DMS 273 (cell line): Measurements from ENCODE around the gene PDK2.

Experiments used
- DNase-seq: peaks from one replicate; lab custom pipeline; 2025; ENCODE audit not compliant: unreplicated experiment; lab: John Stamatoyannopoulos, UW

PDK2 gene

DNA sequence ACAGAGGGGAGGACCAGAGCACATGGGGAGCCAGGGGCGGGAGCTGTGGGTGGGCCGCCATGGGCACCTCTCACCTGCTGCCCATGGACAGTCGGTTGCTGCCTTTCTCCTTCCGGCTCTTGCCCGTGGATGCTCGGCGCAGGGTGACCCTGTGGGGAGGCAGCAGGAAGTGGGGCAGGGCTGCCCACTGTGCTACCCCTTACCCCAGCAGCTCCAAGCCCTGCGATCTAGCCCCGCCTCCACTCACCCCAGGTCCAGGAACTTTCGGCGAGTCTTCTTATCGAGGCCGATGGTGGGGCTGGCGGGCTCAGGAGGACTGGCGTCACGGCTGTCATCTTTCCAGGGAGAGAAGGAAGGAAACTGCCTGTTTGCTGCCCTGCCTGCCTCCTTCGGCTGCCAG lies 20.6 kb downstream of the PDK2 start:
- DNase-seq = no peak

DNA sequence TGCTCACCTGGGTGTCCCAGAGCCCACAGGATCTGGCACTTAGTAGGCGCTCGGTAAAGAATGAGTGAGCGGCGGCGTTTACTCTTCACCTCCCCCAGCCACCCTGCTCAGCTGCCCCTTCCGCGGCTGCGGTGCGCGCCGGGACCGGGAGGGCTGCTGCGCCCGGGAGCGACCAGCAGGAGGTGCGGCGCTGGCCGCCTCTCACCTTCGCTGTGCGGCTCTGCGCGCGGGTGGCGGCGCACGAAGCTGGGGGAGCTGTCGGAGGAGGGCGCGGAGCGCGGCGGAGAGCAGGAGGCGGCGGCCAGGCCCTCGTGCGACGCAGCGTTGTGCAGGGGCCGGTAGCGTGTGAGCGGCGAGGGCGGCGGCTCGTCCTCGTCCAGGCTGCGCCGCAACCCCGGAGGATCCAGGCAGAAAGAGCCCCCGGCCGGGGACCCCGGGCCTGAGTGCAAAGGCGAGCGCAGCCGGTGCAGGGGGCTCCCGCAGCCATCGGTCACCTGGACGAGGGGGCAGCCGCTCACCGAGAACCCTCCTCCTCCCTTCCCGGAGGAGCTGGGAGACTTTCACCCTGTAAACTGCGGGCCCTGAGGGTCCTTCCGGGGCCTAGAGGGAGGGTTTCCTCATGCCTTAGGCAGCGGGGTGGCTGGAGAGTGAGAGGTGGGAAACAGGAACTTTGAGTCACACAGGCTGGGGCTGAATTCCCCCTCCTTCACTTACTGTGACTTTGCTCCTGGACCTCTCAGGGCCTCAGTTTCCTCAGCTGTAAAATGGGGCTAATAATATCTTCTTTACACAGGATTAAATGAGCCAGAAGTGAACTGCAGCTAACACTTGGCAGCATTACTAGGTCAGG lies 22.3 kb downstream of the PDK2 start:
- DNase-seq = peak; percentile 72

DNA sequence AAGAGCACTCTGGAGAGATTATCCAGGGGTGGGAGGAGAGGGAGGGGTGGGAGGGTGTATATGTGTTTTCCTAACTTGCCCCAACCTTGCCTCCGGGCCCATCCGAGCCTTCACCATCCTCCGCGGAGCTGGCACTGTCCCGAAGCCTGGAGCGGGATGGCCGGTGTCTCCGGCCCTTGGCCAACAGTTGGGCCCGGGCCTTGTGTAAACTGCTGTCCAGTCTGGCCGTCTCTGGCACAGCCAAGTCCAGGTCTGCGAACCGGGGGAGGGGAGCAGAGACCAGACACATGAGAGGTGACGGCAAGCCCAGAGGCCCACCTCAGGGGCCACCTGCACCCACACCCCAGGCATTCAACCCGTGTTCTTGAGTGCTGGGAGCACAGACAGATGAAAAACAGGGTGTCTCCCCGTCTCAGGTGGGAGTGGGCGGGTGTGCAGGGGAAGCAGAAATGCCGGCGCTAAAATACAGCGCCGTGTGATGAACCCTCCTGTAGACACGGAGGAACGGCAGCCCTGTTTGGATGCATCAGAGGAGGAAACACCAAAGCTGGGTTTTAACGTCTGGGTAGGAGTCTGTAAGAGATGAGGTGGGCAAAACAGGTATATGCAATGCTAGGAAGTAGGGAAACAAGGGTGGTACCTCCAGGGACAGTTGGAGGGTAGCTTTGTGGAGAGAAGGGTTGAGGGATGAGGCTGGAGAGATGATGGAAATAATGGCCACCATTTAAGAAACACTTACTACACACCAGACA lies 23.1 kb downstream of the PDK2 start:
- no peak for DNase-seq

DNA sequence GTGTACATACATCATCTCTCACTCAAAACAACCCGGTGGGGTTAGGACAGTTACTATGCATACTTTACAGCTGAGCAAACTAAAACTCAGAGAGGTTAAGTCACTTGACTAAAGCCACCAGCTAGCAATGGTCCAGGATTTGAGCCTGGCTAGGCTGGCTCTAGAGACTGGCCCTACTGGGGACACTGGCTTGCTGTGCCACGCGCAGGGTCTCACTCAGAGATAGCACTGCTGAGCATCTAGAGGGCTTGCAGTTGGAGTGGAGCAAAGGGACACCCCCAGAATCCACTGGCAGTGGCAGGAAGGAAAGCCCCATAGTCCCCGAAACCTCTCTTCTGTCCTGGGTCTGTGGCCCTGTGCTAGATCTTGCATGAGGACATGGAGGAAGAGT lies 23.7 kb downstream of the PDK2 start:
- DNase-seq = no peak

DNA sequence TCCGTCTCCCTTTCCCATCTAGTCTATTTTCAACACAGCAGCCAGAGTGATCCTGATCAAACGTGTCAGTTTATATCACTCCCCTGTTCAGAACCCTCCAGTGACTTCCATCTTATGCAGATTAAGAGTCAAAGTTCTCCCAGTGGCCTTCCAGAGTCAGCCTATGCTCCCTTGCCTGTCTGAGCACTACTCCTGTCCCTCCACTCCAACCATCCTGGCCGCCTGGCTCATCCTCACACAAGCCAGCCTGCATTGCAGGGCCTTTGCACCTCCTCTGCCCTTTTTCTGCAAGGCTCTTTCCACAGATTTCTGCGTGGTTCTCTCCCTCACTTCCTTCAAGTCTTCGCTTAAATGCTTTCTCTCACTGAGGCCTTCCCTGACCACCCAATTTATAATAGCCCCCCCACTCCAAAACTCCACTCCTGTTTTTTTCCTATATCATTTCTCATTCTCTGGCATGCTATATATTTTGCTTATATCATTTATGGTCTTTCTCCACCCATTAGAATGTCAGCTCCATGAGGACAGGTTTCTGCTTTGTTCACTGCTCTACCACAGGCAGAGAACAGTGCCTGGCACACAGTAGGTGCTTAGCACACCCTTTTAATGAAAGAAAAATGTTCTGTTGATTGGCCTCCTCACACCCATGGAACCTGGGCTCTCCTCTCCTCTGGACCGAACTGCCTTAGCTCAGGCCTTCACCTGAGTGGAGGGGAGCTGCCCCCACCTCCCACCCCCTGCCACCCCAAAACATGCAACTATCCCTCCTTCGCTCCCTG lies 25.5 kb downstream of the PDK2 start:
- DNase-seq = no peak

DNA sequence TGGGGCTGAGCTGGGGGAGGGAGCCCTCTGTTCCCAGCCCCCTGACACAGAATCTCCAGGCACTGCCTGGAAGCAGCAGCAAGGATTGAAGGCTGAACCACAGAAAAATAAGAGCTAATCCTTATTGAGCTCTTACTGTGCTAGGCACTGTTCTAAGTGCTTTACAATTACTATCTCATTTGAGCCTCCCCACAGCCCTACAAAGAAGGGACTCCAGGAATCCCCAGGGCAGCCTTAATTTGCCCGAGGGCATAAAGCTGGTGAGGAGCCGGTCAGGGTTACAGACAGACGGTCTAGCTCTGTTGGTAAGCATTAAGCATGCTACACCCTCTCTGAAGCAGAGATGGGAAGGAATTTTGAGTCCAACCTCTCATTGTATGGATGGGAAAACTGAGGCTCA lies 27.8 kb downstream of the PDK2 start:
- no peak for DNase-seq

DNA sequence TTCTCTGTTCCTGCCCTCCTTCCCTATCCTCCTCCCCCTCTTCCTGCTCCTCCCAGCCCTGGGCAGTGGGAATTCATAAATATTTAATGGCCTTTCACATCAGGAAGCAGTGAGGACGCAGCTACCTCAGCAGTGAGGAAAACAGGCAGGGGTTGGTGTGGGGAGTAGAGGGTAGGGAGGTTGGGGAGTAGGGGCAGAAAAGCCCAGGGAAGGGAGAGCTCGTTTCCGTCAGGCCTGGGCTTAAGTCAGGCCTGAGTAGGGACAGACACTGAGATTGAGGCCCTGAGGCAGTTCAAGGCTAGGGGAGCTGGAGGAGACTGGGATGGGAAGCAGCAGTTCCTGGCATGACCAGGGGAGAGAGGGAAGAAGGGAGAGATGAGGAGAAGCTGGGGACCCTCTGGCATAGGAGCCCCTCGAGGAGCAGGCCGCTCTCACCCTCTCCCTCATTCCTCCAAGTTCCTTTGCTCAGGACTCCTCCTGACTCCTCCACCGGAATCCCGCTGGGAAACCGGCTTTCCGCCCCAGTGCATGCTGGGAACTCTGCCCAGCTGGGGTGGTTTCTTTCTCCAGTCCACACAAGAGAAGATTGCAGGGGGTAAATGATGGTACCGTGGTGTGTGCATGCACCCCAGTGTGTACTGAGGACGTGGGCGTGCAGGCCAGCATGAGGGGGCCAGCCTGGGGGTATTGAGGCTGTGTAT lies 28.6 kb downstream of the PDK2 start:
- peak; percentile 53 for DNase-seq

DNA sequence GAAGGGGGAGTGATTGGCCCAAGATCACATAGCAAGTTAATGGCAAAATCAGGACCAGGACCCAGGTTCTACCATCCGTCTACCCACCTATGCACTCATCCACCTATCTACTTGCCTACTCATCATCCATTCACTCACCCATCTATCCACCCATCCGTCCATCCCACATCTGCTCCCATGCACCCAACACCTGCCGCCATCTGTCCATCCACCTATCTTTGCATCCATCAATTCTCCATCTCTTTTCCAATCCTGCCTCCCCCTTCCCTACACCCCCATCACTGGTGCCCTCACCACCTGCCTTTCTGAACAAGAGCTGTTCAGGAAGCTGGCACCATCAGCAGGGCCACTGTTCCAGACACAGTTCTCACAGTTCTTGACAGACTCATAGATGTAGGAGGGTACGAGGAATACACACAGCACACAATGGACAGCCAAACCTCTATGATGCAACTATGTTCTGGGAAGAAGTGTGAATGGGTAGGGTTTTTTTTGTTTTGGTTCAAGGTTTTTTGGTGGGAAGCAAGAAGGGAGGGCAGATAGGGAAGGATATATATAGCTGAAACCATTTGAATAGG lies 30.4 kb downstream of the PDK2 start:
- no peak for DNase-seq

DNA sequence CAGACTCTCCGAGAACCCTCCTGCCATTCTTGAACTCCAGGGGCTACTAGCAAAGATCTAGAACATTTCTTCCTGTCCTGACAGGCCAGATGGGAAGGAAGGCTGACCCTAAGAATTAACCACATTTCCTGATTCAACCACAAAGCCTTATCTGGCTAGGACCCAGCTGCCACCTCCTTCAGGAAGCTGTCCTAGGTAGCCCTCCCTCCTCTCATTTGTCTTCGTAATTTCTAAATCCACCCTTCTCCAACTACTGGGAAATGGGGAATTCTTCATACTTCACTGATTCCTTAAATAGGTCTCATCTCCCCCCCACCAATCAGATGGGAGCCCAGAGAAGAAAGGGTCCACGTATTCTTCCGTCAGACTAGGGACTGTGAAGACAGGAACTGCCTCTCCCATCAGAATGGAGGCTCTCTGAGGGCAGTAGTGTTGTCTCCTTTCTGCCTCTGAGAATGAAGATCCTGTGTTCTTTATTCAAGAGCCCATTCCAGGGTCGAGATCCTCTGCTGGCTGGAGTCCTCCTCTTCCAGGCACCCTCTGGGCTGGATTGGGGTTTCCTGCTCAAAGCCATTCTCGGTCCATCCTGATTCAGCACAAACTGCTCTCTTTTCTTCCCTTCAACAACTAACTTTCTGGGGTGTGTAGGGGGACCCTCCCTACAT lies 32.7 kb downstream of the PDK2 start:
- no peak for DNase-seq

DNA sequence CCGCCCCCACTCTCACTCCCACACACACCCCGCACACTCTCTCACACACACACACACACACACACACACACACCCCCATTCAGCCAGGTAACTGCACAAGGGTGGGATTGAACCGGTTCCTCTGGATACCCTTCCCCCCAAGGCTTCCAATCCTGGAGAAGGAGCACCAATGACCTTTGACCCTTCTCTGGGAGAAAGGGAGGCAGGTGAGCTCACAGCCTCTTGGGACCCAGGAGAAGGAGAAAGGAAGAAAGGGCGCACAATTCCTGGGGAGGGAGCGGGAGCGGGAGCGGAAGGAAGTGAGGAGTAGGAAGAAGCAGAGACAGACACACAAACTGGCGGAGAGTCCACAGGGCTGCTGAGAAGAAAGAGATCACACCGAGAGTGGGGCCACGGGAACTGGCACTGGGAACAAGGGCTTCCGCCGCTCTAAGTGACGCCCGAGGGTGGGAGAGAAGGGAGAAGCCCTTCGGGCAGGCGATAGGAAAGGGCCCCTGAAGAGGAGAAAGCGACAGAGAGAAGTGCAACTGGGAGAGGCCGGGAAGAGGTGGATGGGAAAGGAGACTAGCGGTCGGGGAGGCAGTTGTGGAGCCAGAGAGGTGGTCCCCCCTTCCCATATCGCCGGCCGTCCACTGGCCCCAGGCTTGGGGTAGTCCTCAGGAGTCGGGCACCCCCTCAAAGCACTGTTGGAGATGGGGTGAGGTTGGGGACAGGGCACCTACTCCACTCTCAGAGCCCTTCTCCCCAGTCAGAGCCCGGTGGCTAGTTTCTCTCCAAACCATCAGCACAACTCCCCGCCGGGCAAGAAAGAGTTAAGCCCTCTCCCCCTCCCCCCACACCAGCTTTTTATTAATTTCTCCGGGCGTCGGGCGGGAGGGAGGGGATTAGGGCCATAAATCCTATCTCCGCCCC lies 33.5 kb downstream of the PDK2 start:
- DNase-seq = no peak

DNA sequence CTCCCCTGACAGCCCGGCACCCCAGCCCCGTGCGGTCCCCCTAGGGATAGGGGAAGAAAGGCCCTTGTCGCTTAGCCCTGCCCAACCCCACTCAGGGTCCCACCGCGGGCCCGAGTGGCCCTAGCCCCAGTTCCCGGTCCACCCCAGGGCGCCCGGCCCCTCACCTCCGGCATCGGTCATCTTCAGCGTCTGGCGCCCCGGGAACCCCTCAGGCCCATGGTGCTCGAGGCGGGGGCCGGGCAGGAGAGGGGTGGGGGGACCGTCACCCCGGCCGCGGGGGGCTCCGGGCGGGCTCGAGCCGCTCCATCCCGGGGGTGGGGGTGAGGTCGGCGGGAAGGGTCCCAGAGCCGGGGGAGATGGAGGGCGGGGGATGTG lies 34.2 kb downstream of the PDK2 start:
- DNase-seq = no peak

DNA sequence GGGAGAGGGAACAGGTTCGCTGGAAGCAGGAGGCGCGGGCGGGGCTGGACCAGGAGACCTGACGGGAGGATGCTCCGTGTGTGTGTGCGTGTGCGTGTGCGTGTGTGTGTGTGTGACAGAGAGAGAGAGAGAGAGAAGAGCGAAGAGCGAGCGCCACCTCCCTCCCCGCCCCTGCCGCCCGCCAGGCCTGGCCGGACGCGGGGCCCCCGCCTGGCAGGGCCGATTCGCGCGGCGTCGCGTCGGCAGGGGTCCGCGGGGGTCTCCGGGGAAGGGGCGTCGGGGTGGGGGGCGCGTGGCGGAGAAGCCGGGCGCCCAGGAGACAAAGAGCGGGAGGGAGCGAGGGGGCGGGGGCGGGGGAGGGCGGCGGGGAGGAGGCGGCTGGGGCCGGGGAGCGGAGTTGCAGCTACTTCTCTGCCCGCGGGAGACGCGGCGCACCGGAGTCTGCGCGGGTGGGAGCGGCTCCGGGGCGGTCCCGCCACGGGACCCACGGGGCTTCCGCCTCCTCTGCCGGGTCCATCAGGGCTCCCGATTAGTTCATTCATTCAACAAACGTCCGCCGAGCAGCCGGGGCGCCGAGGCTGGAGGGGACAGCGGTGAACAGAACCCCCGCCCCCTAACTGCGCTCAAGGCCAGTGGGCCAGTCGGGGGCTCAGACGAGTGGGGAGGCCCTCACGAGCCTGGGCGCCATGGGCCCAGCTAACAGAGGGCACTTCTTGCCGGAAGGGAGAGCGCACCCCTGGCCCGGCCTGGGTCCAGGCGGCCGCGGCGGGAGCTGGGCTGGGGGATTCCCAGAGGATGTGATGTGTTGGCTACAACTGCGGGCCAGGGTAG lies 34.8 kb downstream of the PDK2 start, which contains the start of gene SAMD14:
SAMD14 (minus strand) TSS at position 433 of the 831 bp plus-strand sequence. CDS start 5,201 bp downstream, outside the sequence.
- DNase-seq = peak; percentile 46

DNA sequence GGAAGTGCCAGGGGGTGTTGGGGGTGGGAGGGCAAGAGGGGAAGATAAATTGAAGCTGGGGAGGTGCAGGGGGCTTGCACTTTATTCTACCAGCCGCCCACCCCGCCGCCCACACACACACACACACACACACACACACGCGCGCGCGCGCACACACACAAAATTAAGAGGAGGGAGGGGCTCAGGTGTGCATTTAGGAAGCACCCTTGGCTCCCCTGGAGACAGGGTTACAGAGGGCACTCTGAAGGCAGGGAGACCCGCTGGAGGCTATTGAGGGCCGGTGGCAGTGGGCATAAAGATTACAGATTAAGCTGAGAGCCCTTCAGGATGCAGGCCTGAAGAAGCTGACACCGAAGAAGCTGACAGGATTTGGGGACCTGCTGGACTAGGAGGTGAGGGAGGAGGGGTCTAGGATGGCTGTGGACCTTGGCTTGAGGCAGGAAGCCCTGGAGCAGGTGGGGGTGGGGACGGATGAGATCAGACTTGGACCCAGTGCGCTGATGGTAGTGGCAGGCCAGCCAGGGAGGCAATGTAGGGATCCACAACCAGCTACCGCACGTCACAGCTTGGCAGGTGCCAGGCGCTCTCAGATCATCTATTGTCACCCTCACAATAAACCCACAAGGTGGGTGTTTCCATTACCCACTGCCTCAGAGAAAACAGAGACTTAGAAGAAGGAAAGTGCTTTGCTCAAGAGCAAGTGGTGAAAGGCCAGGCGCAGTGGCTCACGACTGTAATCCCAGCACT lies 35.6 kb downstream of the PDK2 start:
- DNase-seq = no peak

DNA sequence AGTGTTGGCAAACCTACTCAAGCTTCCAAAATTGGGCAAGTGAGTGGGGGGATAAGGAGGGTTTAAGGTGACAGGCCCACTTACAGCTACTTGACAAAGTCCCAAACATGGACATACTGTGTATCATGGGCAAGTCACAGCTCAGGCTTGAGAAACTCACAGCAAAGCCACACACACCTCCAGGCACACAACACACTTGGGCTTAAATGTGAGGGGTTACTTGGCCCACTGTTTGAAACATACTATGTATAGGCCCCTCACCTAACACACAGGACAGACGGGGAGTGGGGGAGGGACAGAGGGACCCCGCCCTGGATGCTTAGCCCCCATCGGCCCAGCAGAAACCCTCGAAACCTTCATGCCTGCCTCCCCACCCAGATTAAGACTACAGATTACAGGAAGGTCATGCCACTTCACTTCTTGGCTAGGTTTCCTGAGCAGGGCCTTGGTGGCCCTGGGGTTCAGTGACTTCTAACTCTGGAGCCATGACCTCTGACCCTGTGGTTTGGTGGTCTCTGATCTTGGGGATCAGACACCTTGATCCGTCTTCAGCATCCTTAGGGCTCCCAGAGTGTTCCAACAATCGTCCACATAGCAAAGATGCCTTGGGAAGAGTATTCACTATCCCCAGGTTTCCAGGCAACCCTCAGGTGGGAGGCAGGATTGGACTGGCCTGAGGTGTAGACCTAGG lies 37.1 kb downstream of the PDK2 start:
- peak; percentile 45 for DNase-seq

DNA sequence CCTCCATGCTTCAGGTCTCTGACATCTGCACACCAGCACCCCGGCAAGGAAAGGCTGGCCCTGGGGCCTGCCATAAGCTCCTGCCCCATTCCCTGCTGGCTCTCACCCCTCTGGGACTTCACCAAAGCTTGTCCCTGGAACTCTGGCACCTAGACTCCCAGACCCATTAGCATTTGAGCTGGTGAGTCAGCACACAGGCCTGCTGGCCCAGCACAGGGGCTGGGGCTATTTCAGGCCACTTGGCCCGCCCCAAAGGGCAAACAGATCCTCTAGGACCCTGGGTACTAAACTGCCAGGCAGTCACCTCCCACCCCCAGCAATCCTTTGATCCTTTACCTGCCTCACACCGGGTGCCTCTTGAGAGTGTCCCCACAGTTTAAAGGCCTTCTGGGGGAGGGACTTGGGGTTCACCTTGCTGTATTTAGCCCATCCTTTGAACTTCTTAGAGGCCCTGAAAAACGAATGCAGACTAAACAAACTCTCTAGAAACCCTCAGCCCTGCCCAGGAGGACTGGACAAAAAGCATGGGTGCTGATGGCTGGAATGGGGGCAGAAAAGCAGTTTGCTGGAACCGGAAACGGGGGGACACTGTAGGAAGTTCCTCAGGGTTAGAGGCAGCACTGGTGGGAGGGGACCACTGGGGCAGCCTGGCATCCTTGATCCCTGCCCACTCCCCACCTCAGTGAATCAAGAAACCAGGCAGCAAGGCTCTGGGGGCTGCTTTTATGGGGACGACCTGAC lies 38.0 kb downstream of the PDK2 start:
- DNase-seq = peak; percentile 68

DNA sequence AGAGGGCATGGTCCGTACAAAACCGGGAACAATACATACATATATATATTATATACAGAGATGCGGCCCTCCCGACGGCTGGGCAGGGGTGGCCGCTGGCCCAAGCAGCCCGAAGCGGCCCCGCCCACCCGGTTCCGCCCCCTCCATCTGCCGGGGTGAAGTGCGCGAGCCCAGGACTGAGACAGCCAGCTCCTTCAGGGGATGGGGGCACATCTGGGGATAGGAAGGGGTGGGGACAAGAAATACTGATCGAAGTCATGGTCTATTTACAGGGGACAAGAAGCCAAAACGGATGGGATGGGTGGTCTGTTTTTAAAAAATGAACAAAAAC lies 38.6 kb downstream of the PDK2 start:
- DNase-seq = peak; percentile 68
